Measurements from ENCODE around the gene CAPG.
"Not testable (repeated sequence)": the region's sequence is repeated elsewhere in the genome, so short reads cannot be mapped to it uniquely, and the experiment has no call there.

DNA sequence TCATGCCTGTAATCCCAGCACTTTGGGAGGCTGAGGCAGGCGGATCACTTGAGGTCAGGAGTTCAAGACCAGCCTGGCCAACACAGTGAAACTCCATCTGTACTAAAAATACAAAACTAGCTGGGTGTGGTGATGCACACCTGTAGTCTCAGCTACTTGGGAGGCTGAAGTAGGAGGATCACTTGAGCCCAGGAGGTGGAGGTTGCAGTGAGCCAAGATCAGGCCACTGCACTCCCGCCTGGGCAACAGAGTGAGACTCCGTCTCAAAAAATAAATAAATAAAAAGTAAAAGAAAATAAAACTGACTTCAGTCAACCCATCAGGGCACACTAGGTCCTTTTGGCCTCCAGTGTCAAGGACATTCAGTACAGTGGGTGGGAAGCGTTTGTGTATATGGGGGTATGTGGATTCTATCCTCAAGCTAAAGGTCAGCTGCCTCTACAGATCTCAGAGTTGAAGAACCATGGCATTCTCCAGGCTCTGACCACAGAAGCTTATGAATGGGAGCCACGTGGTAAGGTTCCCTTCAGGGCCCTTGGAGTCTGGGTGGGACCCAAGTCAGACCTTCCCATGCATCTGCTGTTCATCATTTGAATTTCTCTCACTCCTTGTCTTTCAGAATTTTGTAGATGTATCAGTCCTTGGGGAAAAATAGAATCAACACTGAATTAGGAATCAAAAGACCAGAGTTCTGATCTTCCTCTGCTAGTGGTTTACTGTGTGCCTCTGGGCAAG is 47.3 kb downstream of the CAPG start:
- not testable (repeated sequence) for TF ChIP-seq EZH2 (IDR thresholded peaks at IDR 0.05; ENCODE audit: insufficient read depth, poor library complexity, severe bottlenecking); EZH2phosphoT487 (IDR thresholded peaks at IDR 0.05; ENCODE audit: insufficient read depth, low read depth)

All from GM23248 (cell line).